Liver (tissue), 9 donors: ENCODE data around the gene LRRN4CL. TPM values are rescaled to one million over a fixed set of nuclear protein-coding genes. Genes with fewer than 3 reads are reported as not detected.

Experiments
- DNase-seq: peaks from one replicate; pipeline ENCODE4 v3.0.0-alpha.2; 2017; ENCODE audit warnings: low spot score
- H3K27ac ChIP-seq, 2 donors: one replicate each; pipeline ENCODE4 v1.7.0; 2013; ENCODE audit warnings: inconsistent platforms in 2 of 2, low read length in 2 of 2, control low read depth in 1 of 2, low read depth in 1 of 2, mild to moderate bottlenecking in 1 of 2
- H3K27me3 ChIP-seq, 4 donors: one replicate each; pipeline versions ENCODE4 v1.6.1 to v1.7.0; 2013; ENCODE audit warnings: low read length in 3 of 4, inconsistent platforms in 1 of 4, mild to moderate bottlenecking in 1 of 4, moderate library complexity in 1 of 4; ENCODE audit not compliant: control insufficient read depth in 4 of 4, insufficient read depth in 4 of 4
- H3K36me3 ChIP-seq, 4 donors: one replicate each; pipeline versions ENCODE4 v1.6.1 to v1.7.0; 2013; ENCODE audit warnings: low read length in 3 of 4, mild to moderate bottlenecking in 3 of 4, low read depth in 1 of 4, moderate library complexity in 1 of 4; ENCODE audit not compliant: control insufficient read depth in 4 of 4, insufficient read depth in 3 of 4
- H3K4me1 ChIP-seq, 4 donors: one replicate each; pipeline versions ENCODE4 v1.6.1 to v1.7.0; 2013; ENCODE audit warnings: low read length in 3 of 4, mild to moderate bottlenecking in 3 of 4, moderate library complexity in 1 of 4; ENCODE audit not compliant: control insufficient read depth in 4 of 4, insufficient read depth in 4 of 4
- H3K4me3 ChIP-seq, 3 donors: one replicate each; pipeline versions ENCODE4 v1.6.1 to v1.7.0; 2013; ENCODE audit warnings: low read length in 3 of 3, control low read depth in 1 of 3, low read depth in 1 of 3, mild to moderate bottlenecking in 1 of 3
- H3K9ac ChIP-seq, 2 donors: one replicate each; pipeline ENCODE4 v1.7.0; 2013; ENCODE audit warnings: low read length in 2 of 2, mild to moderate bottlenecking in 2 of 2, moderate library complexity in 2 of 2, control low read depth in 1 of 2, low read depth in 1 of 2
- H3K9me3 ChIP-seq, 4 donors: one replicate each; pipeline versions ENCODE4 v1.6.1 to v1.7.0; 2013; ENCODE audit warnings: low read length in 3 of 4; ENCODE audit not compliant: control insufficient read depth in 4 of 4
- EGR1 ChIP-seq, 2 donors: IDR thresholded peaks; 2 replicates each; pipeline ENCODE4 v1.6.1; 2016 to 2018; ENCODE audit warnings: antibody characterized with exemption in 2 of 2, low read depth in 2 of 2
- FOXA1 ChIP-seq: IDR thresholded peaks from 2 replicates; pipeline ENCODE4 v1.6.1; 2016; ENCODE audit warnings: antibody characterized with exemption
- FOXA2 ChIP-seq: IDR thresholded peaks from 2 replicates; pipeline ENCODE4 v1.6.1; 2016; ENCODE audit warnings: antibody characterized with exemption
- GABPA ChIP-seq, 2 donors: IDR thresholded peaks in 1 of 2; conservative IDR thresholded peaks in 1 of 2; 2 replicates each; pipeline ENCODE4 v1.6.1; 2016; ENCODE audit warnings: antibody characterized with exemption in 2 of 2, mild to moderate bottlenecking in 1 of 2, moderate library complexity in 1 of 2
- HNF4G ChIP-seq: IDR thresholded peaks from 2 replicates; pipeline ENCODE4 v1.6.1; 2016; ENCODE audit warnings: antibody characterized with exemption
- JUND ChIP-seq, 2 donors: IDR thresholded peaks; 2 replicates each; pipeline ENCODE4 v1.6.1; 2016; ENCODE audit warnings: antibody characterized with exemption in 2 of 2
- NR2F2 ChIP-seq: IDR thresholded peaks from 2 replicates; pipeline ENCODE4 v1.6.1; 2016; ENCODE audit warnings: antibody characterized with exemption
- RAD21 ChIP-seq, 2 donors: IDR thresholded peaks; 2 replicates each; pipeline ENCODE4 v1.6.1; 2016; ENCODE audit warnings: antibody characterized with exemption in 2 of 2, mild to moderate bottlenecking in 2 of 2
- RXRA ChIP-seq, 2 donors: IDR thresholded peaks; 2 replicates each; pipeline ENCODE4 v1.6.1; 2017 to 2018; ENCODE audit warnings: antibody characterized with exemption in 2 of 2, mild to moderate bottlenecking in 1 of 2
- SP1 ChIP-seq: IDR thresholded peaks from 2 replicates; pipeline ENCODE4 v1.6.1; 2018; ENCODE audit warnings: antibody characterized with exemption, mild to moderate bottlenecking
- TAF1 ChIP-seq: conservative IDR thresholded peaks from 2 replicates; pipeline ENCODE4 v1.6.1; 2016; ENCODE audit warnings: antibody characterized with exemption, mild to moderate bottlenecking
- YY1 ChIP-seq: IDR thresholded peaks from 2 replicates; pipeline ENCODE4 v1.6.1; 2016; ENCODE audit warnings: antibody characterized with exemption, mild to moderate bottlenecking
- WGBS: extraction: QIAGEN DNeasy Blood & Tissue Kit; methylation state at CpG from one replicate; pipeline ENCODE4 v1.1.7; 2013; 5-methylcytosine and 5-hydroxymethylcytosine counted together
- polyA plus RNA-seq, 2 donors: library from polyadenylated mRNA; stranded (reverse) in 1 of 2; unstranded in 1 of 2; fragments of 200-250 nt in 1 of 2; fragments of >200 nt in 1 of 2; fragmentation: Nextera tagmentation in 1 of 2; extraction: Ambion mirVana in 1 of 2; gene quantifications; one replicate each; pipeline versions ENCODE4 v1.2.1 to v1.2.3, GENCODE V29; 2013 to 2015
- total RNA-seq, 2 donors: library from RNA; depleted of rRNA; stranded (reverse); fragments of >200 nt; gene quantifications; one replicate each; pipeline ENCODE4 v1.2.3, GENCODE V29; 2014
- TF ChIP-seq, protein P1 (sequence below): fragments of 150-350 bp; IDR thresholded peaks from 2 replicates; pipeline ENCODE4 v1.5.1; 2017; ENCODE audit warnings: improper control_type of control experiment, low read depth, low read length; ENCODE audit not compliant: missing input control
- TF ChIP-seq, protein P2 (sequence below): IDR thresholded peaks from 2 replicates; pipeline ENCODE4 v1.6.1; 2016; ENCODE audit warnings: antibody characterized with exemption
- TF ChIP-seq, protein P3 (sequence below): IDR thresholded peaks from 2 replicates; pipeline ENCODE4 v1.6.1; 2016; ENCODE audit warnings: antibody characterized with exemption
- TF ChIP-seq, protein P4 (sequence below): IDR thresholded peaks from 2 replicates; pipeline ENCODE4 v1.6.1; 2016; ENCODE audit warnings: antibody characterized with exemption, mild to moderate bottlenecking
- TF ChIP-seq, protein P5 (sequence below): IDR thresholded peaks from 2 replicates; pipeline ENCODE4 v1.6.1; 2016; ENCODE audit warnings: antibody characterized with exemption
- donor health status: healthy.
- donor health status: healthy.
- donor health status: healthy.
- donor health status: healthy.
- donor health status: healthy.

Gene LRRN4CL
- total and polyA plus RNA-seq, 4 donors, result 0.06 to 0.08 TPM; not detected in 2

DNA sequence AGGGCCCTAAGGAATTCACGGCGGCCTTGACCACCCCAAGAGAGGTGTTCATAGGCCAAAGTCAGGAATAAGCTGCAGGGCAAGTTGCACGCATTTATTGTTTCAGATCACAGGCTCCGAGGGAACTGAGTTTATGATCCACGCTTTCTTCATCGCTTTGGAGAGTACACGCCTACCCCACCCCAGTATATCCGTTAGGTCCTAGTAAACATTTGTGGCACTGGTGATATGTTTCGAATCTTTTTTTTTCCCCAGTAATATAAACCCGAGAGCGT is 43.7 kb downstream of the LRRN4CL start:
- WGBS, result 9% methylated on average over 11 of the region's 11 CpGs
- Histone ChIP-seq H3K4me1 (peaks cover 4 to 31% (median 25%) of the 10 kb centered on the region in 4 donors), H3K27ac (peak overlapping the region; percentile 96 to 97), H3K9ac (peak overlapping the region; percentile 70 to 80), H3K4me3 (peak overlapping the region; percentile 88 to 95 (median 95)), H3K9me3 (no peaks in the 10 kb centered on the region), H3K27me3 (no peaks in the 10 kb centered on the region), H3K36me3 (peaks cover 0 to 14% (median 7%) of the 10 kb centered on the region in 4 donors)
- DNase-seq, result no peak
- TF ChIP-seq, protein P1, sequence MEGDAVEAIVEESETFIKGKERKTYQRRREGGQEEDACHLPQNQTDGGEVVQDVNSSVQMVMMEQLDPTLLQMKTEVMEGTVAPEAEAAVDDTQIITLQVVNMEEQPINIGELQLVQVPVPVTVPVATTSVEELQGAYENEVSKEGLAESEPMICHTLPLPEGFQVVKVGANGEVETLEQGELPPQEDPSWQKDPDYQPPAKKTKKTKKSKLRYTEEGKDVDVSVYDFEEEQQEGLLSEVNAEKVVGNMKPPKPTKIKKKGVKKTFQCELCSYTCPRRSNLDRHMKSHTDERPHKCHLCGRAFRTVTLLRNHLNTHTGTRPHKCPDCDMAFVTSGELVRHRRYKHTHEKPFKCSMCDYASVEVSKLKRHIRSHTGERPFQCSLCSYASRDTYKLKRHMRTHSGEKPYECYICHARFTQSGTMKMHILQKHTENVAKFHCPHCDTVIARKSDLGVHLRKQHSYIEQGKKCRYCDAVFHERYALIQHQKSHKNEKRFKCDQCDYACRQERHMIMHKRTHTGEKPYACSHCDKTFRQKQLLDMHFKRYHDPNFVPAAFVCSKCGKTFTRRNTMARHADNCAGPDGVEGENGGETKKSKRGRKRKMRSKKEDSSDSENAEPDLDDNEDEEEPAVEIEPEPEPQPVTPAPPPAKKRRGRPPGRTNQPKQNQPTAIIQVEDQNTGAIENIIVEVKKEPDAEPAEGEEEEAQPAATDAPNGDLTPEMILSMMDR, result no peak
- TF ChIP-seq SP1 (no peak), NR2F2 (no peak), YY1 (no peak), HNF4G (no peak), FOXA1 (no peak), RXRA (IDR thresholded peaks at IDR 0.05) (no peak), TAF1 (no peak), JUND (IDR thresholded peaks at IDR 0.05) (no peak), EGR1 (IDR thresholded peaks at IDR 0.05; ENCODE audit: low read depth in 2 of 2) (no peak)
- TF ChIP-seq, protein P2, sequence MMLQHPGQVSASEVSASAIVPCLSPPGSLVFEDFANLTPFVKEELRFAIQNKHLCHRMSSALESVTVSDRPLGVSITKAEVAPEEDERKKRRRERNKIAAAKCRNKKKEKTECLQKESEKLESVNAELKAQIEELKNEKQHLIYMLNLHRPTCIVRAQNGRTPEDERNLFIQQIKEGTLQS, result no peak
- TF ChIP-seq, protein P3, sequence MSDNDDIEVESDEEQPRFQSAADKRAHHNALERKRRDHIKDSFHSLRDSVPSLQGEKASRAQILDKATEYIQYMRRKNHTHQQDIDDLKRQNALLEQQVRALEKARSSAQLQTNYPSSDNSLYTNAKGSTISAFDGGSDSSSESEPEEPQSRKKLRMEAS, result no peak
- TF ChIP-seq, protein P4, sequence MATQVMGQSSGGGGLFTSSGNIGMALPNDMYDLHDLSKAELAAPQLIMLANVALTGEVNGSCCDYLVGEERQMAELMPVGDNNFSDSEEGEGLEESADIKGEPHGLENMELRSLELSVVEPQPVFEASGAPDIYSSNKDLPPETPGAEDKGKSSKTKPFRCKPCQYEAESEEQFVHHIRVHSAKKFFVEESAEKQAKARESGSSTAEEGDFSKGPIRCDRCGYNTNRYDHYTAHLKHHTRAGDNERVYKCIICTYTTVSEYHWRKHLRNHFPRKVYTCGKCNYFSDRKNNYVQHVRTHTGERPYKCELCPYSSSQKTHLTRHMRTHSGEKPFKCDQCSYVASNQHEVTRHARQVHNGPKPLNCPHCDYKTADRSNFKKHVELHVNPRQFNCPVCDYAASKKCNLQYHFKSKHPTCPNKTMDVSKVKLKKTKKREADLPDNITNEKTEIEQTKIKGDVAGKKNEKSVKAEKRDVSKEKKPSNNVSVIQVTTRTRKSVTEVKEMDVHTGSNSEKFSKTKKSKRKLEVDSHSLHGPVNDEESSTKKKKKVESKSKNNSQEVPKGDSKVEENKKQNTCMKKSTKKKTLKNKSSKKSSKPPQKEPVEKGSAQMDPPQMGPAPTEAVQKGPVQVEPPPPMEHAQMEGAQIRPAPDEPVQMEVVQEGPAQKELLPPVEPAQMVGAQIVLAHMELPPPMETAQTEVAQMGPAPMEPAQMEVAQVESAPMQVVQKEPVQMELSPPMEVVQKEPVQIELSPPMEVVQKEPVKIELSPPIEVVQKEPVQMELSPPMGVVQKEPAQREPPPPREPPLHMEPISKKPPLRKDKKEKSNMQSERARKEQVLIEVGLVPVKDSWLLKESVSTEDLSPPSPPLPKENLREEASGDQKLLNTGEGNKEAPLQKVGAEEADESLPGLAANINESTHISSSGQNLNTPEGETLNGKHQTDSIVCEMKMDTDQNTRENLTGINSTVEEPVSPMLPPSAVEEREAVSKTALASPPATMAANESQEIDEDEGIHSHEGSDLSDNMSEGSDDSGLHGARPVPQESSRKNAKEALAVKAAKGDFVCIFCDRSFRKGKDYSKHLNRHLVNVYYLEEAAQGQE, result no peak
- TF ChIP-seq, protein P5, sequence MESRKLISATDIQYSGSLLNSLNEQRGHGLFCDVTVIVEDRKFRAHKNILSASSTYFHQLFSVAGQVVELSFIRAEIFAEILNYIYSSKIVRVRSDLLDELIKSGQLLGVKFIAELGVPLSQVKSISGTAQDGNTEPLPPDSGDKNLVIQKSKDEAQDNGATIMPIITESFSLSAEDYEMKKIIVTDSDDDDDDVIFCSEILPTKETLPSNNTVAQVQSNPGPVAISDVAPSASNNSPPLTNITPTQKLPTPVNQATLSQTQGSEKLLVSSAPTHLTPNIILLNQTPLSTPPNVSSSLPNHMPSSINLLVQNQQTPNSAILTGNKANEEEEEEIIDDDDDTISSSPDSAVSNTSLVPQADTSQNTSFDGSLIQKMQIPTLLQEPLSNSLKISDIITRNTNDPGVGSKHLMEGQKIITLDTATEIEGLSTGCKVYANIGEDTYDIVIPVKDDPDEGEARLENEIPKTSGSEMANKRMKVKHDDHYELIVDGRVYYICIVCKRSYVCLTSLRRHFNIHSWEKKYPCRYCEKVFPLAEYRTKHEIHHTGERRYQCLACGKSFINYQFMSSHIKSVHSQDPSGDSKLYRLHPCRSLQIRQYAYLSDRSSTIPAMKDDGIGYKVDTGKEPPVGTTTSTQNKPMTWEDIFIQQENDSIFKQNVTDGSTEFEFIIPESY, result no peak

DNA sequence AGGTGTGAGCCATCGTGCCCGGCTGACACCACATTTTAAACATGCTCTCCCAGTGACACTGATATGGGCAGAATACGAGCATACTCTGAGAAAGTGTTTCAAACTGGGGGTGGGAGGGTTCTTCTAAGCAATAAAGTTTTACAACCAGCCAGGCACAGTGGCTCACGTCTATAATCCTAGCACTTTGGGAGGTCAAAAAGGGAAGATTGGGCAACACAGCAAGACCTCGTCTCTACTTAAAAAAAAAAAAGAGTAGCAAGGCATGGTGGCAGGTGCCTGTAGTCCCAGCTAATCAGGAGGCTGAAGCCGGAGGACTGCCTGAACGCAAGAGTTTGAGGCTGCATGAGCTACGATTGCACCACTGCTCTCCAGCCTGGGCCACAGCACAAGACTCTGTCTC is 45.1 kb downstream of the LRRN4CL start:
- no peak overlapping the region for H3K27ac ChIP-seq
- no peaks in the 10 kb centered on the region for H3K9me3 ChIP-seq
- peaks cover 0 to 11% (median 5%) of the 10 kb centered on the region in 4 donors for H3K36me3 ChIP-seq
- DNase-seq, result no peak
- no peak overlapping the region for H3K9ac ChIP-seq
- H3K4me1 ChIP-seq, result peaks cover 4 to 31% (median 26%) of the 10 kb centered on the region in 4 donors
- H3K4me3 ChIP-seq, result no peak overlapping the region
- H3K27me3 ChIP-seq, result no peaks in the 10 kb centered on the region
- no peak for TF ChIP-seq HNF4G
- TF ChIP-seq EGR1 (IDR thresholded peaks at IDR 0.05; ENCODE audit: low read depth in 2 of 2), result no peak
- TF ChIP-seq, protein P2, result no peak
- TF ChIP-seq YY1, result no peak
- TF ChIP-seq FOXA1, result no peak
- TF ChIP-seq FOXA2, result no peak
- TF ChIP-seq, protein P4, result no peak
- TF ChIP-seq, protein P3, result no peak
- TF ChIP-seq RXRA (IDR thresholded peaks at IDR 0.05), result no peak
- no peak for TF ChIP-seq GABPA (IDR thresholded peaks at IDR 0.05 in 1 of 2, conservative IDR thresholded peaks at IDR 0.05 in 1 of 2)
- TF ChIP-seq NR2F2, result no peak
- TF ChIP-seq RAD21 (IDR thresholded peaks at IDR 0.05), result no peak
- WGBS, result 77% methylated on average over 8 of the region's 8 CpGs
